Uterus (tissue), 2 donors: ENCODE data around the gene ZNF133.

ENCODE experiments used
- CTCF ChIP-seq, 4 experiments: fragments of 200-600 bp in 2 of 4; fragments of 450-650 bp in 2 of 4; sonication (generic) in 2 of 4; IDR thresholded peaks; one replicate each; pipeline ENCODE4 v1.5.1; 2016 to 2019; ENCODE audit warnings: antibody characterized with exemption in 4 of 4, mild to moderate bottlenecking in 2 of 4, moderate library complexity in 1 of 4
- POLR2A ChIP-seq, 2 donors: fragments of 450-650 bp; IDR thresholded peaks; one replicate each; pipeline ENCODE4 v1.6.1; 2016; ENCODE audit warnings: antibody characterized with exemption in 2 of 2, mild to moderate bottlenecking in 1 of 2, moderate library complexity in 1 of 2

GRCh38 chr20:18259730-18260129 lies 28.6 kb upstream of the ZNF133 start:
- TF ChIP-seq POLR2A (IDR thresholded peaks at IDR 0.05) = no peak
- no peak for TF ChIP-seq CTCF (IDR thresholded peaks at IDR 0.05)
